Fibroblast of lung (primary cell): Measurements from ENCODE around the gene RPA3.

Experiments used
- CTCF ChIP-seq, 2 donors: IDR thresholded peaks in 1 of 2; conservative IDR thresholded peaks in 1 of 2; 1 replicate in 1 of 2; 2 replicates in 1 of 2; pipeline ENCODE4 v1.5.1; 2011 to 2012; ENCODE audit warnings: low read length in 2 of 2, control low read depth in 1 of 2, inconsistent platforms in 1 of 2, low read depth in 1 of 2, mild to moderate bottlenecking in 1 of 2
- EZH2 ChIP-seq: IDR thresholded peaks from 2 replicates; pipeline ENCODE4 v1.5.1; 2012; ENCODE audit warnings: low read length, control low read depth, mild to moderate bottlenecking; ENCODE audit errors: missing control alignments

DNA sequence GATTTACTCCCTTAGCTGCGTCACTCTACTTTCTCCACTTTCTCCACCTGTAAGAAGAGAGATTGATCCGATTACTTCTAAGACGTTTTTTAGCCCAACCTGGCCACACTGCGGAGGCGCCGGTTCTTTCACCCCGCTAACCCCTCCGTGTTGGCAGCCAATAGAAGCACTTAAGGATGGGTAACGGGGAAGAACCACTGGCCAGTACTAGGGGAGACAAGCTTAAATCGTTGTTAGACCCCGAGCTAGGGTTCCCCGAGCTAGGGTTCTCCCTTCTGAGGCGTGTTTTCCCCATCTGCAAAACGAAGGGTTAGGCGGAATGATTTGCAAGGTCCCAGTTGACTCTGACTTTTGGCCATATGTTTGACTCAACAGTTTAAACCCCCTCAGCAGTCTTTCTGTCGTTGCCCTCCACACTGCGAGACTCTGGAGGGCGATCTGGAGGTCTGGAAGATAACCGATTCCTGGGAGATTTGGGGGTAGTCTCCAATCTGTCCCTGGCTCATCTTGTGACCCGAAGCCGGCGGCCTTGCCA, 77.2 kb downstream of the RPA3 start:
- TF ChIP-seq CTCF (conservative IDR thresholded peaks at IDR 0.05 in 1 of 2, IDR thresholded peaks at IDR 0.05 in 1 of 2; ENCODE audit: low read depth in 1 of 2, low read length in 2 of 2) (no peak), EZH2 (no peak)
